Measurements from ENCODE around the gene MMEL1. TPM values are rescaled to one million over a fixed set of nuclear protein-coding genes. Genes with fewer than 3 reads are reported as not detected.

The MMEL1 gene
- total and polyA plus RNA-seq, 2 donors from 2014 or later, result 4.0 to 8.5 TPM

GRCh38 chr1:2643414-2644077, 10.7 kb upstream of the MMEL1 start:
- H3K9ac ChIP-seq (ENCODE audit: low read length in 3 of 3), result no peak overlapping the region
- peaks cover 0 to 12% (median 0%) of the 10 kb centered on the region in 3 donors for H3K4me1 ChIP-seq (ENCODE audit: control insufficient read depth in 2 of 3, insufficient read depth in 2 of 3, low read depth in 1 of 3, low read length in 3 of 3)
- peaks cover 0 to 6% (median 0%) of the 10 kb centered on the region in 3 donors for H3K9me3 ChIP-seq (ENCODE audit: control insufficient read depth in 2 of 3, insufficient read depth in 1 of 3, low read length in 3 of 3)
- TF ChIP-seq CTCF (IDR thresholded peaks at IDR 0.05; ENCODE audit: borderline replicate concordance, extremely low read depth, insufficient read depth), result no peak
- H3K4me3 ChIP-seq (ENCODE audit: low read length in 3 of 3), result peak overlapping the region in 2 of 3 donors; percentile 30 to 81
- DNase-seq, result peak in 1 of 5 donors; percentile 68
- no peak for FAIRE-seq
- H3K27ac ChIP-seq (ENCODE audit: low read depth in 2 of 2, low read length in 2 of 2), result no peak overlapping the region
- intact Hi-C loops (cut with DNase I), result no loop called here
- H3K36me3 ChIP-seq (ENCODE audit: control insufficient read depth in 2 of 3, insufficient read depth in 3 of 3, low read length in 3 of 3), result no peaks in the 10 kb centered on the region
- H3K27me3 ChIP-seq (ENCODE audit: control insufficient read depth, insufficient read depth, low read length), result no peaks in the 10 kb centered on the region

- Histone ChIP-seq H3K9ac (ENCODE audit: low read length in 3 of 3) (peak overlapping the region; percentile 10 to 81 (median 77)), H3K9me3 (ENCODE audit: control insufficient read depth in 2 of 3, insufficient read depth in 1 of 3, low read length in 3 of 3) (peaks cover 0 to 3% (median 0%) of the 10 kb centered on the region in 3 donors), H3K36me3 (ENCODE audit: control insufficient read depth in 2 of 3, insufficient read depth in 3 of 3, low read length in 3 of 3) (no peaks in the 10 kb centered on the region), H3K4me1 (ENCODE audit: control insufficient read depth in 2 of 3, insufficient read depth in 2 of 3, low read depth in 1 of 3, low read length in 3 of 3) (peaks cover 0 to 12% (median 0%) of the 10 kb centered on the region in 3 donors), H3K27ac (ENCODE audit: low read depth in 2 of 2, low read length in 2 of 2) (peak overlapping the region; percentile 67 to 80), H3K4me3 (ENCODE audit: low read length in 3 of 3) (peak overlapping the region; percentile 39 to 81 (median 67)), H3K27me3 (ENCODE audit: control insufficient read depth, insufficient read depth, low read length) (no peaks in the 10 kb centered on the region)
- FAIRE-seq (no peak), DNase-seq (peak; percentile 96 to 98 (median 97))
- peak; percentile 12 for TF ChIP-seq CTCF (IDR thresholded peaks at IDR 0.05; ENCODE audit: borderline replicate concordance, extremely low read depth, insufficient read depth)
- intact Hi-C loops (cut with DNase I), result no loop called here
Observed at GRCh38 chr1:2642560-2643413, 10.0 kb upstream of the MMEL1 start.

- Histone ChIP-seq H3K4me3 (ENCODE audit: low read length in 3 of 3) (peak overlapping the region; percentile 39 to 81 (median 67)), H3K27ac (ENCODE audit: low read depth in 2 of 2, low read length in 2 of 2) (no peak overlapping the region)
- DNase-seq, result peak in 1 of 5 donors; percentile 79
Observed at GRCh38 chr1:2642131-2642559, 9.3 kb upstream of the MMEL1 start.

More at GRCh38 chr1:2642131-2642559, 9.3 kb upstream of the MMEL1 start:
- peak overlapping the region in 2 of 3 donors; percentile 77 to 81 for H3K9ac ChIP-seq (ENCODE audit: low read length in 3 of 3)
- H3K36me3 ChIP-seq (ENCODE audit: control insufficient read depth in 2 of 3, insufficient read depth in 3 of 3, low read length in 3 of 3), result no peaks in the 10 kb centered on the region
- no peaks in the 10 kb centered on the region for H3K9me3 ChIP-seq (ENCODE audit: control insufficient read depth in 2 of 3, insufficient read depth in 1 of 3, low read length in 3 of 3)
- H3K27me3 ChIP-seq (ENCODE audit: control insufficient read depth, insufficient read depth, low read length), result no peaks in the 10 kb centered on the region
- TF ChIP-seq CTCF (IDR thresholded peaks at IDR 0.05; ENCODE audit: borderline replicate concordance, extremely low read depth, insufficient read depth), result no peak
- intact Hi-C loops (cut with DNase I), result no loop called here
- peaks cover 0 to 12% (median 0%) of the 10 kb centered on the region in 3 donors for H3K4me1 ChIP-seq (ENCODE audit: control insufficient read depth in 2 of 3, insufficient read depth in 2 of 3, low read depth in 1 of 3, low read length in 3 of 3)
- FAIRE-seq, result no peak
